Measurements from ENCODE around the gene SCART1.
"Not testable (repeated sequence)": the region's sequence is repeated elsewhere in the genome, so short reads cannot be mapped to it uniquely, and the experiment has no call there.

SCART1 gene

DNA sequence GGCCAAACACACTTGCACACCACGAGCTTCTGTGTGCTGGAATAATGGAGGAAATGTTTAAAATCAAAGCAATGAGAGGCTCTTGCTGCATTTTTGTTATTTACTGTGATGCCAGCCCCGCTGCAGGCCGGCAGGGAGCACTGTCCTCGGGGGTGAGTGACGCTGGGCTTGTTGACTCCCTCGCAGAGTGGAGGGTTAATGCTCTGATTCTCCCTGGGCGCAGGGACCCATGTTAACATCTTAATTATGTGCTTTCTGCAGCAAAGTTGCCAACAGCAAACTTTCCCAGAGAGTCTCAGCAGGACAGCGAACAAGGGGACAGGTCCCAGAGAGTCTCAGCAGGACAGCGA is 22.9 kb downstream of the SCART1 start:
- Histone ChIP-seq H3K4me1 (ENCODE audit: control insufficient read depth, insufficient read depth, low read length, poor library complexity, severe bottlenecking) (no peaks in the 10 kb centered on the region), H3K9me3 (ENCODE audit: control insufficient read depth, low read length) (peaks cover 35% of the 10 kb centered on the region), H3K36me3 (ENCODE audit: control insufficient read depth, insufficient read depth, low read length) (no peaks in the 10 kb centered on the region), H3K27ac (ENCODE audit: low read depth, low read length, severe bottlenecking) (no peak overlapping the region), H3K4me3 (ENCODE audit: extremely low read depth, insufficient read depth, low read length, poor library complexity, severe bottlenecking) (no peak overlapping the region)
- WGBS, 2 experiments (ENCODE audit: insufficient coverage in 2 of 2), result 70 to 77% methylated on average over 7 to 8 of the region's 9 CpGs

DNA sequence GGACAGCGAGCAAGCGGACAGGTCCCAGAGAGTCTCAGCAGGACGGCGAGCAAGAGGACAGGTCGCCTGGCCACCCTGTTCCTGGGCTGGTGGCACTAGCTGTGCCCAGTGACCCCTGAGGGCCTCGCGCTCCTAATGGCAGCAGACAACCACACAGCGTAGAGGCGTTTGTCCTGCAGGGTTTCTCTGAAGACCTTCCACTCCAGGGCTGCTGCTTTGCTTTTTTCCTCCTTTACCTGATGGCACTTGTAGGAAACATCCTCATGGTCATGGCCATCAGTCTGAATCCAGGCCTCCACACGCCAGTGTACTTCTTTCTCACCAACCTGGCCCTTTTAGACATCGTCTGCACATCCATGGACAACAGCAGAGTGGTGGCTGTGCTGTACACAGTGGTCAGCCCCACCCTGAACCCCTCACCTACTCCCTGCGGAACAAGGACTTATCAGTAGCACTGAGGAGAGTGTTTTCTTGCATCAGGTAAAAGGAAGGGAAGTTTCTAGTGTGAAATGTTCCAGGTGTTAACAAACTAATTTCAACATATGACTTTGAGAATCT is 27.4 kb downstream of the SCART1 start:
- no peak overlapping the region for H3K4me3 ChIP-seq (ENCODE audit: extremely low read depth, insufficient read depth, low read length, poor library complexity, severe bottlenecking)
- WGBS, 2 experiments (ENCODE audit: insufficient coverage in 2 of 2), result 60 to 64% methylated on average over 9 to 11 of the region's 12 CpGs
- peaks cover 11% of the 10 kb centered on the region for H3K9me3 ChIP-seq (ENCODE audit: control insufficient read depth, low read length)
- no peaks in the 10 kb centered on the region for H3K4me1 ChIP-seq (ENCODE audit: control insufficient read depth, insufficient read depth, low read length, poor library complexity, severe bottlenecking)
- no peaks in the 10 kb centered on the region for H3K36me3 ChIP-seq (ENCODE audit: control insufficient read depth, insufficient read depth, low read length)
- H3K27ac ChIP-seq (ENCODE audit: low read depth, low read length, severe bottlenecking), result no peak overlapping the region

DNA sequence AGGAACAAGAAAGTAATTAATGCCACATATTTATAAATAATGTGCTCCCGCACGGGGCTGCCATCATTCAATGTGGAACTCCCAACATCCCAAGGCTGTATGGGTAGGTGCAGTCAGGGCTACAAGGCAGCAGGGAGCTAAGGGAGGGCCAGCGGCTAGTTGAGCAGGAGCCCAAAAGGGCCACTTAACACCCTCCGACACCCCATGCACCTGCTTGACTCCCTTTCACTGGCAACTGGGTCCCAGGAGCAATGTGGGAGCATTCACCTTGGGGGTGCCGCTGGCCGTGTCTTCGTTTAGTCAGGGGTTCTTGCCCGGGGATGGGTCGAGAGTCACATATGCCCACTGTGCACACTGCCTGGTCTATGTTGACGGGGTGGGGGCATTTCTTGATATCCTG is 27.9 kb downstream of the SCART1 start:
- 74 to 84% methylated on average over 8 to 9 of the region's 10 CpGs for WGBS, 2 experiments (ENCODE audit: insufficient coverage in 2 of 2)

GRCh38 chr10:133484818-133485217 is 31.1 kb downstream of the SCART1 start:
- H3K4me1 ChIP-seq (ENCODE audit: control insufficient read depth, insufficient read depth, low read length, poor library complexity, severe bottlenecking), result no peaks in the 10 kb centered on the region
- H3K9me3 ChIP-seq (ENCODE audit: control insufficient read depth, low read length), result peaks cover 33% of the 10 kb centered on the region
- H3K27ac ChIP-seq (ENCODE audit: low read depth, low read length, severe bottlenecking), result no peak overlapping the region
- H3K4me3 ChIP-seq (ENCODE audit: extremely low read depth, insufficient read depth, low read length, poor library complexity, severe bottlenecking), result no peak overlapping the region
- no peaks in the 10 kb centered on the region for H3K36me3 ChIP-seq (ENCODE audit: control insufficient read depth, insufficient read depth, low read length)

More for the DNA sequence above, 27.9 kb downstream of the SCART1 start:
- Histone ChIP-seq H3K4me1 (ENCODE audit: control insufficient read depth, insufficient read depth, low read length, poor library complexity, severe bottlenecking) (no peaks in the 10 kb centered on the region), H3K4me3 (ENCODE audit: extremely low read depth, insufficient read depth, low read length, poor library complexity, severe bottlenecking) (no peak overlapping the region), H3K36me3 (ENCODE audit: control insufficient read depth, insufficient read depth, low read length) (no peaks in the 10 kb centered on the region), H3K27ac (ENCODE audit: low read depth, low read length, severe bottlenecking) (no peak overlapping the region), H3K9me3 (ENCODE audit: control insufficient read depth, low read length) (peaks cover 9% of the 10 kb centered on the region)

DNA sequence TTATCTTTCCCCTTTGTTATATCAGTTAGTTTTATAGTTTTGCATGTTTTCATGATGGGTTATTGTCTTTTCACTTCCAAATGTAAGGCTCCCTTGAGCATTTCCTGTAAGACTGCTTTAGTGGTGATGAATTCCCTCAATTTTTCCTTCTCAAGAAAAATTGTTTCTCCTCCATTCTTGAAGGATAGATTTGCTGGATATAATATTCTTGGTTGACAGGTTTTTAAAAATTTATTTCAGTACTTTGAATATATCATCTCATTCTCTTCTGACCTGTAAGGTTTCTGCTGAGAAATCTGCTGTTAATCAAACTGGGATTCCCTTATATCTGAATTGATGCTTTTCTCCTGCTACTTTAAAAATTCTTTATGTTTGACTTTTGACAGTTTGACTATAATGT is 33.3 kb downstream of the SCART1 start:
- Histone ChIP-seq H3K4me1 (ENCODE audit: control insufficient read depth, insufficient read depth, low read length, poor library complexity, severe bottlenecking) (no peaks in the 10 kb centered on the region), H3K4me3 (ENCODE audit: extremely low read depth, insufficient read depth, low read length, poor library complexity, severe bottlenecking) (no peak overlapping the region), H3K27ac (ENCODE audit: low read depth, low read length, severe bottlenecking) (no peak overlapping the region), H3K9me3 (ENCODE audit: control insufficient read depth, low read length) (peaks cover 33% of the 10 kb centered on the region), H3K36me3 (ENCODE audit: control insufficient read depth, insufficient read depth, low read length) (no peaks in the 10 kb centered on the region)

DNA sequence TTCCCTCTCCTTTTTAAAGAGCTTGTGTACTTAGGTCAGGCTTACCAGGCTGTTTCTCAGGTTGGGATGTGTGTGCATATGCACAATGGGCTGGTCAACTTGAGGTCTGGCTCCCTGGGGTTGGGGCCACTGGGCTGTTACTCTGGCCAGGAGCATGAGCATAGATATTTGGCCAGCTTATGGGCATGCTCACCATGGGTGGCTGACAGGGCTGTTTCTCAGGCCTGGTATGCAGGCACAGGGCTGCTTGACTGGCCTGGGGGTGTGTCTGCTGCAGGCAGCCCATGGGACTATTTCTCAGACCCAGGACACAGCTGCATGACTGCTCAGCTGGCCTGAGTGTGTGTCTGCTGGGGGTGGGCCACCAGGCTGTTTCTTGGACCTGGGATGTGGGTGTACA is 34.6 kb downstream of the SCART1 start:
- H3K4me1 ChIP-seq (ENCODE audit: control insufficient read depth, insufficient read depth, low read length, poor library complexity, severe bottlenecking), result no peaks in the 10 kb centered on the region
- H3K9me3 ChIP-seq (ENCODE audit: control insufficient read depth, low read length), result peaks cover 33% of the 10 kb centered on the region
- H3K4me3 ChIP-seq (ENCODE audit: extremely low read depth, insufficient read depth, low read length, poor library complexity, severe bottlenecking), result no peak overlapping the region
- no peaks in the 10 kb centered on the region for H3K36me3 ChIP-seq (ENCODE audit: control insufficient read depth, insufficient read depth, low read length)
- no peak overlapping the region for H3K27ac ChIP-seq (ENCODE audit: low read depth, low read length, severe bottlenecking)

DNA sequence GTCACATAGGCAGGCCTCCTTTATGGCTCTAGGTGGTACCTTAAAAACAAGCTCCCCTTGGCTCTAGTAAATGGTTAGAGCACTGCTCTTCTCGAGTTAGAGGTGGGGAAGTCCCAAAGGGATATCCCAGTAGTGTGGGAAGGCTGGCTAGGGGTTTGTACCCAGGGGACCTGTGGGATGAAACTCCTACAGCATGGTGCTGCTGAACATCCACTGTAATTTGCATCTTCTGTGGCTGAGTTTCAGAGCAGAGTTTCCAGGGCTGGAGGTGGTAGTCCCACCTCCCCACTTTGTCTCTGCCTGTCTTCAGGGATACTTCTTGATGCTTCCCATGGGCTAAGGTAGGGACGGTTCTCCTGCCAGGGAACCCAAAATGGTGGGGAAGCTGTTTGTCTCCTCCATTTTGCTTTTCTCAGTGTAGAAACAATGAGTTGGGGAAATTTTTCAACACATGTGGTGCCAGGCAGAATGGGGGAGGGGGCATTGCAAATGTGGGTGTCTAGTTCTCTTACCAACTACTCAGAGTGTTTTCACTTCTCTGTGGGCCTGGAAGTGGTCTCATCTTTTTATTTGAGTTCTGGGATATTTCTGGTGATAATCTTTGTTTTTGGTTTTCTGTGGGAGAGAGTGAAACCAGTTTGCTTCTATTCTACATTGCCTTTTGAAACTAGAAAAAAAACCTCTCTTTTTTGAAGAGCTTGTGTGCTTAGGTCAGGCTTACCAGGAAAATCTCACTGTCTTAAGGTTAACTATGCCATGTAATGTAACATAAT is 36.3 kb downstream of the SCART1 start:
- H3K4me1 ChIP-seq (ENCODE audit: control insufficient read depth, insufficient read depth, low read length, poor library complexity, severe bottlenecking), result no peaks in the 10 kb centered on the region
- 8 to 46% methylated on average over 1 to 2 of the region's 2 CpGs for WGBS, 2 experiments (ENCODE audit: insufficient coverage in 2 of 2)
- H3K9me3 ChIP-seq (ENCODE audit: control insufficient read depth, low read length), result peaks cover 32% of the 10 kb centered on the region
- no peak overlapping the region for H3K27ac ChIP-seq (ENCODE audit: low read depth, low read length, severe bottlenecking)
- H3K4me3 ChIP-seq (ENCODE audit: extremely low read depth, insufficient read depth, low read length, poor library complexity, severe bottlenecking), result no peak overlapping the region
- H3K36me3 ChIP-seq (ENCODE audit: control insufficient read depth, insufficient read depth, low read length), result no peaks in the 10 kb centered on the region

GRCh38 chr10:133493562-133493961 is 39.8 kb downstream of the SCART1 start:
- H3K36me3 ChIP-seq (ENCODE audit: control insufficient read depth, insufficient read depth, low read length), result not testable (repeated sequence)

DNA sequence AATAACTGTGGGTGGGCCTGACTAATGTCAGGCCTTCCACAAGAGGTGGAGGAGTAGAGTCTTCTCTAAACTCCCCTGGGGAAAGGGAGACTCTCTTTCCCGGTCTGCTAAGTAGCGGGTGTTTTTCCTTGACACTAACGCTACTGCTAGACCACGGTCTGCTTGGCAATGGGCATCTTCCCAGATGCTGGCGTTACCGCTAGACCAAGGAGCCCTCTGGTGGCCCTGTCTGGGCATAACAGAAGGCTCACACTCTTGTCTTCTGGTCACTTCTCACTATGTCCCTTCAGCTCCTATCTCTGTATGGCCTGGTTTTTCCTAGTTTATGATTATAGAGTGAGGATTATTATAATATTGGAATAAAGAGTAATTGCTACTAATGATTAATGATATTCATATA is 43.6 kb downstream of the SCART1 start:
- 52% methylated on average over 5 of the region's 6 CpGs for WGBS, 2 experiments (ENCODE audit: insufficient coverage in 2 of 2)
- H3K4me3 ChIP-seq (ENCODE audit: extremely low read depth, insufficient read depth, low read length, poor library complexity, severe bottlenecking), result not testable (repeated sequence)

More at GRCh38 chr10:133493562-133493961, 39.8 kb downstream of the SCART1 start:
- H3K27ac ChIP-seq (ENCODE audit: low read depth, low read length, severe bottlenecking); H3K4me1 ChIP-seq (ENCODE audit: control insufficient read depth, insufficient read depth, low read length, poor library complexity, severe bottlenecking); H3K4me3 ChIP-seq (ENCODE audit: extremely low read depth, insufficient read depth, low read length, poor library complexity, severe bottlenecking): not testable (repeated sequence)
- 41 to 53% methylated on average over 4 of the region's 4 CpGs for WGBS, 2 experiments (ENCODE audit: insufficient coverage in 2 of 2)
- H3K9me3 ChIP-seq (ENCODE audit: control insufficient read depth, low read length), result peaks cover 26% of the 10 kb centered on the region

DNA sequence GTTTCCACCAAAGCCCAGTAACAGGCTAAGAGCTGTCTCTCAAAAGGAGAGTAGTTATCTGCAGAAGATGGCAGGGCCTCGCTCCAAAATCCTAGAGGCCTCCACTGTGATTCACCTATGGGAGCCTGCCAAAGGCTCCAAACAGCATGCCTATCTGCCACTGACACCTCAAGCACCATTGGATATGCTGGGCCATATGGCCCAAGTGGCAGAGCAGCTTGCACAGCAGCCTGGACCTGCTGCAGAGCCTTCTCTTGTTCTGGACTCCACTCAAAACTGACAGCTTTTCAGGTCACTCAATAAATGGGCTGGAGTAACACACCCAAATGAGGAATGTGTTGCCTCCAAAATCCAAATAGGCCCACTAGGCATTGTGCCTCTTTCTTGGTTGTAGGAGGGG is 45.4 kb downstream of the SCART1 start:
- H3K4me1 ChIP-seq (ENCODE audit: control insufficient read depth, insufficient read depth, low read length, poor library complexity, severe bottlenecking); H3K4me3 ChIP-seq (ENCODE audit: extremely low read depth, insufficient read depth, low read length, poor library complexity, severe bottlenecking); H3K36me3 ChIP-seq (ENCODE audit: control insufficient read depth, insufficient read depth, low read length); H3K27ac ChIP-seq (ENCODE audit: low read depth, low read length, severe bottlenecking): not testable (repeated sequence)
- peaks cover 19% of the 10 kb centered on the region for H3K9me3 ChIP-seq (ENCODE audit: control insufficient read depth, low read length)
- WGBS, 2 experiments (ENCODE audit: insufficient coverage in 2 of 2), result 14% methylated on average over 1 of the region's 1 CpG; no CpG with 5 or more reads in 1 of the 2 experiments

More for the DNA sequence above, 43.6 kb downstream of the SCART1 start:
- not testable (repeated sequence) for H3K36me3 ChIP-seq (ENCODE audit: control insufficient read depth, insufficient read depth, low read length); H3K4me1 ChIP-seq (ENCODE audit: control insufficient read depth, insufficient read depth, low read length, poor library complexity, severe bottlenecking); H3K27ac ChIP-seq (ENCODE audit: low read depth, low read length, severe bottlenecking)
- H3K9me3 ChIP-seq (ENCODE audit: control insufficient read depth, low read length), result peaks cover 19% of the 10 kb centered on the region

- H3K27ac ChIP-seq (ENCODE audit: low read depth, low read length, severe bottlenecking); H3K36me3 ChIP-seq (ENCODE audit: control insufficient read depth, insufficient read depth, low read length); H3K4me1 ChIP-seq (ENCODE audit: control insufficient read depth, insufficient read depth, low read length, poor library complexity, severe bottlenecking); H3K4me3 ChIP-seq (ENCODE audit: extremely low read depth, insufficient read depth, low read length, poor library complexity, severe bottlenecking): not testable (repeated sequence)
- peaks cover 12% of the 10 kb centered on the region for H3K9me3 ChIP-seq (ENCODE audit: control insufficient read depth, low read length)
- 79% methylated on average over 2 of the region's 4 CpGs; no CpG with 5 or more reads in 1 of the 2 experiments for WGBS, 2 experiments (ENCODE audit: insufficient coverage in 2 of 2)
Observed at GRCh38 chr10:133500897-133501296, 47.2 kb downstream of the SCART1 start.
